Peyer's patch (tissue), 4 donors: Measurements from ENCODE around the gene STK10.

ENCODE experiments used
- CTCF ChIP-seq, 6 experiments: fragments of 450-650 bp in 4 of 6; fragments of 200-600 bp in 2 of 6; sonication (generic) in 1 of 6; IDR thresholded peaks; one replicate each; pipeline ENCODE4 v1.5.1; 2017 to 2019; ENCODE audit warnings: antibody characterized with exemption in 6 of 6, mild to moderate bottlenecking in 3 of 6, moderate library complexity in 1 of 6
- POLR2A ChIP-seq, 2 donors: fragments of 450-650 bp; IDR thresholded peaks; one replicate each; pipeline ENCODE4 v1.5.1; 2017; ENCODE audit warnings: antibody characterized with exemption in 2 of 2, mild to moderate bottlenecking in 2 of 2, moderate library complexity in 2 of 2

GRCh38 chr5:172078726-172079345 lies 109.2 kb downstream of the STK10 start:
- TF ChIP-seq POLR2A (IDR thresholded peaks at IDR 0.05) (no peak), CTCF (IDR thresholded peaks at IDR 0.05) (no peak)
